Ectodermal cell (in vitro differentiated cells): ENCODE results near the gene B4GALT3.

ENCODE experiments used
- H3K27ac ChIP-seq: 2 replicates; pipeline ENCODE4 v1.7.0; 2013; ENCODE audit warnings: mild to moderate bottlenecking, low read depth, low read length; ENCODE audit not compliant: insufficient read depth, poor library complexity, severe bottlenecking
- H3K27me3 ChIP-seq: 2 replicates; pipeline ENCODE4 v1.7.0; 2013; ENCODE audit warnings: mild to moderate bottlenecking, low read length; ENCODE audit not compliant: insufficient read depth, control insufficient read depth, poor library complexity, severe bottlenecking
- H3K36me3 ChIP-seq: one replicate; pipeline ENCODE4 v1.7.0; 2013; ENCODE audit warnings: low read length; ENCODE audit not compliant: control insufficient read depth, insufficient read depth
- H3K4me1 ChIP-seq: one replicate; pipeline ENCODE4 v1.7.0; 2013; ENCODE audit warnings: low read length; ENCODE audit not compliant: control insufficient read depth, insufficient read depth
- H3K4me3 ChIP-seq: 2 replicates; pipeline ENCODE4 v1.7.0; 2013; ENCODE audit warnings: low read depth, low read length, control low read depth; ENCODE audit not compliant: insufficient read depth
- H3K9me3 ChIP-seq: 2 replicates; pipeline ENCODE4 v1.7.0; 2013; ENCODE audit warnings: mild to moderate bottlenecking, low read length, moderate library complexity; ENCODE audit not compliant: control insufficient read depth
- WGBS, 2 experiments: methylation state at CpG; one replicate each; pipeline ENCODE4 v1.1.7; 2013; ENCODE audit warnings: missing lambda C conversion rate in 2 of 2; 5-methylcytosine and 5-hydroxymethylcytosine counted together

The B4GALT3 gene

DNA sequence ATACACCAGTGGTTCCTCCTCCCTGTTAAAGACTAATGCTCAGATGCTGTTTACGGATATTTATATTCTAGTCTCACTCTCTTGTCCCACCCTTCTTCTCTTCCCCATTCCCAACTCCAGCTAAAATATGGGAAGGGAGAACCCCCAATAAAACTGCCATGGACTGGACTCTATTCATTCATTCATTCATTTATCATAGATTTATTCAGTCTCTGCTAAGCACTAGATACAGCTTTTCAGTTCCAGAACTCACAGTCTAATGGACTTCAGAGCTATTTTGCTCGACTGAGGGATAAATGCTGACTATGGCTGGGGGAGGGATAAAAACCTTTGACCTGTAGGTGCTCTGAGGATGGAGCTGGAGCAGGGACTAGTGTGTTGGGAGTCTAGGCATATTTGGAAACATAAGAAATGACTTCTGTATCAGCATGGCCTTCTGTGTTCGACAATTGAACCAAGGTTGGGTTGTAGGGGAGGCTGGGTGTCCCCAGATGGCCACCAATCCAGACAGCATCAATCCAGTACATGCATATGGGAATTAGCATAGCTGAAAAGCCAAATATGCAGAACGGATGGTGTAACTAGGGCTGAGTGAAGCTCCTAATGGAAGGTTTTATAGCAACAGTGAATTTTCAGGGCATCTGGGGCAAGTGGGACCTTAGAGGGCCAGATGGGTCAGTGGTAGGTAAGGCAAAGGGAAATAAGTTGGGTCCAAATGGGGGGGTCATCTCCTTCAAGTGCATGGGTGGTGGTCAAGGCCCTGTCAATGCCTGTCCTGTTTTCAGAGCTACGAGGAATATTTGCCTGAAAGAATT is 42.0 kb upstream of the B4GALT3 start:
- no peaks in the 10 kb centered on the region for H3K27me3 ChIP-seq
- no peaks in the 10 kb centered on the region for H3K4me1 ChIP-seq
- 93 to 95% methylated on average over 5 of the region's 5 CpGs for WGBS, 2 experiments
- peaks cover 3% of the 10 kb centered on the region for H3K36me3 ChIP-seq
- no peak overlapping the region for H3K27ac ChIP-seq
- no peak overlapping the region for H3K4me3 ChIP-seq
- no peaks in the 10 kb centered on the region for H3K9me3 ChIP-seq

DNA sequence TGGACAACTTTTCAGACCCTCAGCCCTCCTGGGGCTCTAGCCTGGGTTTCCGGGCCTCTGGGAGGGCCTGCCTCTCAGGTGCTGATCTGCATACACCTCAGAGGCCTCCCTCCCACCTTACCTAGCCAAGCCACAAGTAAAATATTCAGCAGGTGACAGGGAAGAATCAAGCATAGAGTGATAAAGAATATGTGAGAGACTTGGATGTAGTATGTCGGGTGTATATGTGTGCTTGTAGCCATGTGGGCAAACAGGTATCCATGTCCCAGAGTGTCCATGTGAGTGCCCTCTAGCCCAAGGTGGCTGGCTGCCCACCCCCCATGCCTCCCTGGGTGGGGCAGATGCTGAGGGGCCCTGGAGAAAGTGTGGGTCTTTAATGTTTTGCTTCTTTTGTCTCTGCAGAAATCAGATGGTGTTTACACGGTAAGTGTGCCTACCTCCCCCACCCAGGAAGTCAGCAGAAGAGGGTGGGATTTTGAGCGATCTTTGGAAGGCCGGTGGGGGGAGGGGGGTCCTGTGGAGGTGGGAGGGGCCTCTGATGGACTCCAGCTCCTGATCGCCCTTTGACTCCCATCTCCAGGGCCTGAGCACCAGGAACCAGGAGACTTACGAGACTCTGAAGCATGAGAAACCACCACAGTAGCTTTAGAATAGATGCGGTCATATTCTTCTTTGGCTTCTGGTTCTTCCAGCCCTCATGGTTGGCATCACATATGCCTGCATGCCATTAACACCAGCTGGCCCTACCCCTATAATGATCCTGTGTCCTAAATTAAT is 41.2 kb upstream of the B4GALT3 start:
- WGBS, 2 experiments: 88 to 90% methylated on average over 8 of the region's 8 CpGs
- H3K27me3 ChIP-seq: no peaks in the 10 kb centered on the region
- H3K27ac ChIP-seq: no peak overlapping the region
- H3K4me3 ChIP-seq: no peak overlapping the region
- no peaks in the 10 kb centered on the region for H3K9me3 ChIP-seq
- peaks cover 10% of the 10 kb centered on the region for H3K36me3 ChIP-seq
- H3K4me1 ChIP-seq: no peaks in the 10 kb centered on the region

DNA sequence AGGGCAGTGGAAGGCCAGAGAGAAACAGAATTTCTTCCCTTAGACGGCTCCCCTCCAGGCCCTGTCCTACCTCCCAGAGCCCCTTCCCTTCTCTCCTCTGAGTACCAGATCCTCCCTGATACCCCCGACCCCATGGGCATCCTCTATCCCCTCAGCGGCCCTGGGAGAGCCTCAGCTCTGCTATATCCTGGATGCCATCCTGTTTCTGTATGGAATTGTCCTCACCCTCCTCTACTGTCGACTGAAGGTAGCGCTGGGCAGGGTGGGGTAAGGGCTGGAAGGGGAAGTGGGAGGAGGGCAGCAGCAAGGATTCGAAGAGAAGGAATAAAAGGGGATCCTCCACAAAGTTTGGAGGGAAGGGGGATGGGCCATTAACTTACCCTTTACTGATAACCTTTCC is 40.5 kb upstream of the B4GALT3 start:
- Histone ChIP-seq H3K36me3 (peaks cover 16% of the 10 kb centered on the region), H3K27ac (no peak overlapping the region), H3K4me1 (no peaks in the 10 kb centered on the region), H3K4me3 (no peak overlapping the region), H3K9me3 (no peaks in the 10 kb centered on the region), H3K27me3 (no peaks in the 10 kb centered on the region)
- 86 to 88% methylated on average over 6 of the region's 6 CpGs for WGBS, 2 experiments

DNA sequence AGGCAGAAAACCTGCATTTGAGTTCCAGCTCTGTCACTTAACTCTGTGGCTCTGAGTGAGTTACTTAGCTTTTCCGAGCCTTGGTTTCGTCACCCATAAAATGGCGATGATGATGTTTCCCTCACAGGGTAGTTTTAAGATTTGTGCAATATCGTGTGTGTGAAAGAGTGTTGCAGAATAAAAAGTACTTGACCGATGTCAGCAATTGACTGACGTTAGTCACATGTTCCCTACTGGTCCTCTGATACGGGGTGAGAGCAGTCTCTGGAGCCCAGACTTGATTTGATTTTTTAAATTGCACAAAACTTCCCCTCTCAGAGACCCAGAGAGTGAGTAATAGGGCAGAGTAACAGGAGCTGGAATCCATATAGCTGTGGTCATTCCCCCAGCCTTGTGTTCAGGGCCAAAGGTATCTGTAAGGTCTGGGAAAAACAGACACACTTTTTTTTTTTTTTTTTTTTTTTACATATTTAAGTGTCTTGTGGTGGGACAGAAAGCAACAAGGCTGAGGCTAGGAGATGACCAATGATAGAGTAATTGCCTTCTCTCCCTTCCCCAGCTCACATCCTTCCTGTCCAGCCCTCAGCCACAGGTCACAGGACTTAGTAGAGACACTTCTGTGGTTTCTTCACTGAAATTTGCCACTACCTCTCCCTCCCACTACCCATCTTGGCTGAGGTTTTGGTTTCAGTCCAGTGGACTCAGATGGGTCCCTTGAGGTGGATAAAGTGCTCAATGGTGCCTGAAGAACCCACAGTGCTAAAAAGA is 39.8 kb upstream of the B4GALT3 start:
- 88 to 90% methylated on average over 7 of the region's 7 CpGs for WGBS, 2 experiments
- H3K4me3 ChIP-seq: no peak overlapping the region
- no peaks in the 10 kb centered on the region for H3K27me3 ChIP-seq
- no peak overlapping the region for H3K27ac ChIP-seq
- H3K4me1 ChIP-seq: no peaks in the 10 kb centered on the region
- H3K36me3 ChIP-seq: peaks cover 22% of the 10 kb centered on the region
- no peaks in the 10 kb centered on the region for H3K9me3 ChIP-seq

DNA sequence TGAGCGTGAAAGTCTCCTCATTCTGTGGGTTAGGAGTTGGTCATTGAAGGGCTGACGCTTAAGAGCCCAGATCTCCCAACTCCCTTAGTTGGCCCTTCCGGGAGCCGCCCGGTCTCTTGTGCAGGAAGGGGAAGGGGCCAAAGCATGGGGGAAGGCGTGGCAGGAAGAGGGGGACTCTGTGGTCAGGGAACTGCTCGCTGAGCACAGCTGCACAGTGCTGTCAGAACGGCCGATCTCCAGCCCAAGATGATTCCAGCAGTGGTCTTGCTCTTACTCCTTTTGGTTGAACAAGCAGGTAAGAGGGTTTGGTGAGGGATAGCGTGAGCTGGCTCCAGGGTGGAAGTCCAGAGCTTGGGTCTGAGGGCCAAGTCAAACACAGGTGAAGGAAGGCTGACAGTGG is 37.8 kb upstream of the B4GALT3 start, which contains the start of gene FCER1G:
FCER1G (plus strand) TSS at position 220 of the 400 bp plus-strand sequence; CDS start at position 247, 27 bp downstream.
- Histone ChIP-seq H3K4me1 (no peaks in the 10 kb centered on the region), H3K27me3 (no peaks in the 10 kb centered on the region), H3K9me3 (no peaks in the 10 kb centered on the region), H3K4me3 (no peak within 1 kb of the TSS), H3K27ac (no peak within 1 kb of the TSS), H3K36me3 (peaks cover 40% of the 10 kb centered on the region)
- 95 to 96% methylated on average over 10 of the region's 10 CpGs for WGBS, 2 experiments

DNA sequence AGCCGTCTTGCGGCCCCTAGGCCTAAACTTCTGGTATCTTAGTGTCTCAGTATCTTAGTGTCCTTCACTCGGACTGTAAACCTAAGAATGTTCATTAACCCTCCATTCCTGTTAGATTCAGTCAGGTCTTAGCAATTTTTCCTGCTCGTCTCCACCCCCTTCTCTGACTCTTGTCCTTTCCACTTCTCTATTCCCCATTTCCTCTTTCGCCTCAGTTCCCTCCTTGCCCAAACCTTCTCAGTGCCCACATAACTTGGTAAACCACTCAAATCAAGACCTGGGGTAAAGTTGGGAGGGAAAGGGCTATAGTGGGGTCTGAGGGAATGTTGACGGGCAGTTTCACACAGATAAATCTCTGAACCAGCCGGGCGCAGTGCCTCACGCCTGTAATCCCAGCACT is 37.1 kb upstream of the B4GALT3 start:
- H3K4me3 ChIP-seq: no peak overlapping the region
- no peaks in the 10 kb centered on the region for H3K9me3 ChIP-seq
- no peak overlapping the region for H3K27ac ChIP-seq
- H3K36me3 ChIP-seq: peaks cover 41% of the 10 kb centered on the region
- 94 to 96% methylated on average over 9 of the region's 9 CpGs for WGBS, 2 experiments
- H3K4me1 ChIP-seq: no peaks in the 10 kb centered on the region
- H3K27me3 ChIP-seq: no peaks in the 10 kb centered on the region

DNA sequence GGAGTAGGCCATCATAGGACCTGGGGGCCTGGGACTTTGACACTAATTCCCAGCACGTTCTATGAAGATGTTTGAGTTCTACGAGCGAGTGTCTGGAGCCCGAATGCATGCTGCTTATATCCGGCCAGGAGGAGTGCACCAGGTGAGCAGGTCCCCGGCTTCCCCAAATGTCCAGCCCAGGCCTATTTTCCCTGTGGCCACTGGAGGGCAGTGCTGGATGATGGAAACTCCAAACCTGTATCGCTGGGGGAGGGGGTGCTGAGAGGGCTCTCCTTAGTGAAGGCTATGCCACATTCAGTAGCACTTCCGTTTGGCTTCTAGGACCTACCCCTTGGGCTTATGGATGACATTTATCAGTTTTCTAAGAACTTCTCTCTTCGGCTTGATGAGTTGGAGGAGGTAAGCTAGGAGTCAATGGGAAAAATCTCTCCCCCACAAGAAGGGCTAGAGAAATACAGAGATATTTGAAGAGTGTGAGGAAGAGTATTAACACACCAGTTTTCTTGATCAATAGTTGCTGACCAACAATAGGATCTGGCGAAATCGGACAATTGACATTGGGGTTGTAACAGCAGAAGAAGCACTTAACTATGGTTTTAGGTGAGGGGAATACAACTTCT is 32.6 kb upstream of the B4GALT3 start:
- 53 to 61% methylated on average over 10 to 11 of the region's 11 CpGs for WGBS, 2 experiments
- Histone ChIP-seq H3K4me1 (no peaks in the 10 kb centered on the region), H3K27ac (no peak overlapping the region), H3K4me3 (no peak overlapping the region), H3K9me3 (no peaks in the 10 kb centered on the region), H3K36me3 (peaks cover 61% of the 10 kb centered on the region), H3K27me3 (no peaks in the 10 kb centered on the region)

DNA sequence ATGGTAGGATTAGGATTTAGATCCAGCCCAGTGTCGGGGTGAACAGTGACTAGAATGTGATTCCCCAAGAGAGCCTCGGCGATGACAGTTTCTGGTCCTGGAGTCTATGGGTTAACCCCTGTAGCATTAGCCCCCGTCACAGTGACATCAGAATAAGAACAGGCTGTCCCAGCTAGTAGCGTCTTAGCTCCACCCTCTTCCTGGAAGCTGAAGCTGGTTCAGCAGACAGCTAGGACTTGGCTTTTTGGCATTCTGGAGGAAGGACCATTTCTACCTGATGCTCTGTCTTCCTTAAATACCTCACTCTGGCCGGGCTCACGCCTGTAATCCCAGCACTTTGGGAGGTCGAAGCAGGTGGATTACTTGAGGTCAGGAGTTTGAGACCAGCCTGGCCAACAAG is 29.9 kb upstream of the B4GALT3 start:
- H3K9me3 ChIP-seq: no peaks in the 10 kb centered on the region
- H3K27ac ChIP-seq: no peak overlapping the region
- H3K4me3 ChIP-seq: no peak overlapping the region
- no peaks in the 10 kb centered on the region for H3K27me3 ChIP-seq
- peaks cover 43% of the 10 kb centered on the region for H3K36me3 ChIP-seq
- WGBS, 2 experiments: 89 to 90% methylated on average over 8 of the region's 8 CpGs
- no peaks in the 10 kb centered on the region for H3K4me1 ChIP-seq

DNA sequence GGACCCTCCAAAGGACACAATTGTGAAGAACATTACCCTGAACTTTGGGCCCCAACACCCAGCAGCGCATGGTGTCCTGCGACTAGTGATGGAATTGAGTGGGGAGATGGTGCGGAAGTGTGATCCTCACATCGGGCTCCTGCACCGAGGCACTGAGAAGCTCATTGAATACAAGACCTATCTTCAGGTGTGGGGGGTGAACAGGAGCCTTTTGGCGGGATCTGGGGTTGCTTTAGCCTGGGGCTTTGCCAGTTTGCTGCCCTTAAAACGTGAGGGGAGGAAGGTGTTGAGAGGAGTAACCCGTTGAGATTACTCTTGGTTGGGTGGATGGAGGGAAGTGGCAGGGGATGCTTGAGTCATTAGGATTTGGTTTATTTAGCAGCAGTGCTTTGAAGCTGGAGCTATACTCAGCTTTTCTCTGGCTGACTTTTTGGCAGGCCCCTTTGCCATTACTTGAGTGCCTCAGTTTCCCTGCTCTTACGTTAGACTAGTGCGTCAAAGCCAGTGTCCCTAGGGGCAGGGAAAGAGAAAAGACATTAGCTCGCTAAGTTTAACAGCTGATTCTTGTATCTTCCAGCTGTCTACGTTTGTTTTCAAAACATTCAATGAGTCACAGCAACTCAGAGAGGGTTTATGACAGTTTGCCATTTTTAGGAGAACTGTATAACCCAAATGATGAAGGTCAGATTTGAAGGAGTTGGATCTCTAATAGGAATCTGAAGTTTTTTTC is 29.3 kb upstream of the B4GALT3 start:
- H3K27me3 ChIP-seq: no peaks in the 10 kb centered on the region
- H3K9me3 ChIP-seq: no peaks in the 10 kb centered on the region
- peaks cover under 1% of the 10 kb centered on the region for H3K4me1 ChIP-seq
- H3K4me3 ChIP-seq: no peak overlapping the region
- 95% methylated on average over 12 of the region's 12 CpGs for WGBS, 2 experiments
- H3K36me3 ChIP-seq: peaks cover 37% of the 10 kb centered on the region
- no peak overlapping the region for H3K27ac ChIP-seq
